ENCODE measurements around the gene CCDC185.

Gene CCDC185

DNA sequence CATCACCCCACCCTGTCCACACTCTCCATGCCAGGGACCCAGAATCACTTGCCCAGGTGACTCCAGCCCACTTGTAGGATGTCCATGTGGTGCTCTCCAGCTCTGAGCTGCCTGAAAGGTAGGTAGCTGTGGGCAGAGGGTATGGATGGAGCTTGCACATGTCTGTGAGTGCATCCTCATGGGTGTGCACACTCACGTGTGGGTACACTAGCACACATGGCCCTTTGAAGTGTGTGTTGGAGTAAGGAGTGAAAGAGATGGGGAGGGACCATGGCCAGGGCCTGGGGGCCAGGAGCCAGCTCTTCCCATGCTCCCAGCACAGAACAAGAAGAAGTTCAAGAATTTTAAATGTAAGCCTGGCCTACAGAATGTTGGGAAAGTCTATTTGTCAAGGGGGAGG is 50.2 kb downstream of the CCDC185 start:
- DNase-seq = no peak

DNA sequence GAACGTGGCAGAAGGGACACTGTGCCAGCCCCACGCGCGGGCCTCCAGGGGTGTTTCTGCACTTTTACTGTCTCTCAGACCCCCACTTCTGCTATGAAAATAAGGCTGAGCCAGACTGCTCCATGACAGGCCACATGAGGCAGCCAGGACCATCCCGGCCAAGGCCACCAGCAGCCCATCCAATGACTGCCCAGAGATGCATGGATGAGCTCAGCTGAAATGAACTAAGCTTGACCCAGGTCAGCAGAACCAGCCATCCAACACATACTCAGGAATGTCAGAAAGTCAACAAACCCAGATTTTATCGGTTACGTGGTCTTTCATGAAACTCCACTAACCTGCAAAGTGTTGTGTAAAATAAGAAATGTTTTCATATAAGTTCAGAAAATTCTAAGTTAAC is 51.2 kb downstream of the CCDC185 start:
- no peak for DNase-seq

Data from NCI-H187 treated with DMSO at 0.1 percent for 48 hours (cell line).